ENCODE results near the gene SBNO2.

SBNO2 gene

DNA sequence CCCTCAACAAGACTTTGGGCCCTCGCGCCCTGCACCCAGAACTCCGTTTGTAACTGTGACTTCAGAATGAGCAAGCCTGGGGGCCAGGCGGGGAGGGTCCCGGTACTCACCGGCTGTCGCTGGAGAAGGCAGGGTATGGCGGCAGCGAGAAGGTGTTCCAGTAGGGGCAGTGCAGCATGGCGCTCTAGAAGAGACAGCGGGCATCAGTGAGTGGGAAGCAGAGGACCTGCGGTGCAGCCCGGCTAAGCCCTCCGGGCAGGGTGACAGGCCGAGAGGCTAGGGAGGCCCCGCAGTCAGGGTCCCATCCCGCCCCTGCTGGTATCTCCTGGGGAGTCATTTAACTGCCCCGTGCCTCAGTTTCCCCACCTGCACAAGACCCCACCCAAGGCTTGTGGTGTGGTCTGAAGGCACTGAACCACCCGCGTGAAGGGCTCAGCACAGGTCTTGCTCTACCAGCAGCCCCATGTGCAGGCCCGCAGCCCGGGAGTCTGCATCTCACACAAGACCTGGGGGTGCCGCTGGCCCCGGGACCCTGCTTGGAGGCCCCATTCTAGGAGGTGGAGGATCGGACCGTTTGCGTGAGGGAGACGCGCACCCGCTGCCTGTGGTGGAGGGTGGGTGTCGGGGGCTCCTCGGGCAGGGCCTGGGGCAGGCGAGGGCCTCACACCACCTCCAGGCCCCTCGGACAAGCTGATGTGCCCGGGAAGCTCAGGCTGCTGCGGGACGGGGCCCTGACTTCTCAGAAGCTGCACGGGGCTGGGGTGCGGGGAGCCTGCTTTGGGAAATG, 24.6 kb downstream of the SBNO2 start:
- H3K9ac ChIP-seq (ENCODE audit: low read length): no peak overlapping the region
- peaks cover 36% of the 10 kb centered on the region for H3K36me3 ChIP-seq (ENCODE audit: control insufficient read depth, insufficient read depth, low read length)
- H3K27ac ChIP-seq (ENCODE audit: low read depth, low read length): no peak overlapping the region
- no peak overlapping the region for H3K4me3 ChIP-seq (ENCODE audit: low read depth, low read length)
- no peaks in the 10 kb centered on the region for H3K27me3 ChIP-seq (ENCODE audit: control insufficient read depth, insufficient read depth, low read length)
- H3K4me1 ChIP-seq (ENCODE audit: control insufficient read depth, insufficient read depth, low read length): peaks cover 14% of the 10 kb centered on the region
- H3K9me3 ChIP-seq (ENCODE audit: control insufficient read depth, insufficient read depth, low read depth, low read length): no peaks in the 10 kb centered on the region

DNA sequence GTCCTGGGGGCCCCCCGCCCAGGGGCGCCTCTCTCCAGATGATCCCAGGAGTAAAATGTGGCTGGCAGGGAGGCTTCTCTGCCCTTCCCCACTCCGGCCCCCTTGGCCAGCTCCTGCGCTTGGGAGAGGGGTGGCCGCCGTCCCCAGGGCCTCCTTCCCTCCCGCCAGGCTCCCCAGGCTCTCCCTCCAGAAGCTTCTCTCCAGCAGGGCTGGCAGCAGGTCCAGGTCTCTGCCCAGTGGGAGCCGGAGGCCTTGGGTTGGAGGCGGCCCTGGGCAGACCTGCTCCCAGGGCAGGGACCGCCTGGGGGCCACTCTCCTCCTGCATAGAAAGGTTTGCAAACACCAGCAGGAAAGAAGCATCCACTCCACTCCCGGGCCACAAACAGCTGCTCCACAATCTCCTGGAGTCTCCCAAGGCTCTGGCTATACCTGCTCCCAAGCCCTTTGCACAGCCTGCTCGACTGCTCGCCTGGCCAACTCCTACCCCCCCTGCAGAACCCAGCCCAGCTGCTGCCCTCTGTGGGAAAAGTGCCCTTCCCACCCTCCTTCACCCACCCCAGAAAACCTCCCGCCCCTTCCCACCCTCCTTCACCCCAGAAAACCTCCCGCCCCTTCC, 26.0 kb downstream of the SBNO2 start:
- Histone ChIP-seq H3K9ac (ENCODE audit: low read length) (no peak overlapping the region), H3K4me1 (ENCODE audit: control insufficient read depth, insufficient read depth, low read length) (peaks cover 14% of the 10 kb centered on the region), H3K27me3 (ENCODE audit: control insufficient read depth, insufficient read depth, low read length) (no peaks in the 10 kb centered on the region), H3K4me3 (ENCODE audit: low read depth, low read length) (no peak overlapping the region), H3K36me3 (ENCODE audit: control insufficient read depth, insufficient read depth, low read length) (peaks cover 45% of the 10 kb centered on the region), H3K27ac (ENCODE audit: low read depth, low read length) (peak overlapping the region; percentile 41; the same call in 1 of the 2 replicates), H3K9me3 (ENCODE audit: control insufficient read depth, insufficient read depth, low read depth, low read length) (no peaks in the 10 kb centered on the region)

- H3K36me3 ChIP-seq (ENCODE audit: control insufficient read depth, insufficient read depth, low read length): peaks cover 41% of the 10 kb centered on the region
- H3K9ac ChIP-seq (ENCODE audit: low read length): no peak overlapping the region
- peaks cover 14% of the 10 kb centered on the region for H3K4me1 ChIP-seq (ENCODE audit: control insufficient read depth, insufficient read depth, low read length)
- H3K27me3 ChIP-seq (ENCODE audit: control insufficient read depth, insufficient read depth, low read length): no peaks in the 10 kb centered on the region
- H3K4me3 ChIP-seq (ENCODE audit: low read depth, low read length): no peak overlapping the region
- H3K9me3 ChIP-seq (ENCODE audit: control insufficient read depth, insufficient read depth, low read depth, low read length): no peaks in the 10 kb centered on the region
- H3K27ac ChIP-seq (ENCODE audit: low read depth, low read length): peak overlapping the region; percentile 41; the same call in 1 of the 2 replicates
These were observed 26.9 kb downstream of the SBNO2 start for GRCh38 chr19:1146858-1147780.

GRCh38 chr19:1146412-1146699, 27.7 kb downstream of the SBNO2 start:
- H3K9ac ChIP-seq (ENCODE audit: low read length): no peak overlapping the region
- no peak overlapping the region for H3K4me3 ChIP-seq (ENCODE audit: low read depth, low read length)
- H3K4me1 ChIP-seq (ENCODE audit: control insufficient read depth, insufficient read depth, low read length): peaks cover 14% of the 10 kb centered on the region
- no peaks in the 10 kb centered on the region for H3K9me3 ChIP-seq (ENCODE audit: control insufficient read depth, insufficient read depth, low read depth, low read length)
- H3K36me3 ChIP-seq (ENCODE audit: control insufficient read depth, insufficient read depth, low read length): peaks cover 37% of the 10 kb centered on the region
- H3K27me3 ChIP-seq (ENCODE audit: control insufficient read depth, insufficient read depth, low read length): no peaks in the 10 kb centered on the region
- H3K27ac ChIP-seq (ENCODE audit: low read depth, low read length): no peak overlapping the region

DNA sequence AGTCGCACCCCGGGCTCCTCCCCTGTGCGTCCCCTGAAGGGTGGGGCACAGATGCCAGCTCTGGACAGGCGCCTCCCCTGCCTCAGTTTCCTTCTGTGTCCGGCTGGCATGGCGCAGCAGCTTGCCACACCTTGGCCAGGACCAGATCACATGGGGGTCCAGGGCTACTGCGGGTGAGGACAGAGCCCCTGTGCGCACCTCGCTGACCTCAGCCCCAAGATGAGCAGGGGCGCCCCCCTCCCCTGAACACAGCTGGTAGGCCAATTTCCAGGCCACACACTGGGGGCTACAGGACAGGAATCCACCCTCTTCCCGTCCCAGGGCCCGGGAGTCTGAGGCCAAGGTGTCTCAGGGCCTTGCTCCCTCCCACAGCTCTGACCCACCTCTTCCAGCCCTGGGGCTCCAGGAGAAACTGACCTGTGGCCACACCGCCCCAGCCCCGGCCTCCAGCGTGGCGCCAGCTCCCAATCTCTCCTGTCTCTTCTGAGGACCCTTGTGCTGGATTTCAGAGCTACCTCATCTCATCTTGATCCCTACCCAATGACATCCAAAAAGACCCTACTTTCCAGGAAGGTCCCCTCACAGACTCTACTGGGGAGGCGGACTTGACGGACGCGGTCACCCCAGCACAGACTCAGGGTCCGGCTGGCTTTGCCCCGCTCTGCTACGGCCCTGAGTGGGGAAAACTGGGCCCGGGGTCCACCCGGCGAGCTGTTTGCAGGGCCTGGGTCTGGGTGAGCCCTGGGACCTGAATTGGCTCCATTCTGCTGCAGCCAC, 28.2 kb downstream of the SBNO2 start:
- no peak overlapping the region for H3K9ac ChIP-seq (ENCODE audit: low read length)
- no peaks in the 10 kb centered on the region for H3K9me3 ChIP-seq (ENCODE audit: control insufficient read depth, insufficient read depth, low read depth, low read length)
- H3K27ac ChIP-seq (ENCODE audit: low read depth, low read length): no peak overlapping the region
- peaks cover 35% of the 10 kb centered on the region for H3K36me3 ChIP-seq (ENCODE audit: control insufficient read depth, insufficient read depth, low read length)
- no peaks in the 10 kb centered on the region for H3K27me3 ChIP-seq (ENCODE audit: control insufficient read depth, insufficient read depth, low read length)
- no peak overlapping the region for H3K4me3 ChIP-seq (ENCODE audit: low read depth, low read length)
- peaks cover 14% of the 10 kb centered on the region for H3K4me1 ChIP-seq (ENCODE audit: control insufficient read depth, insufficient read depth, low read length)

- H3K9ac ChIP-seq (ENCODE audit: low read length): no peak overlapping the region
- H3K27ac ChIP-seq (ENCODE audit: low read depth, low read length): no peak overlapping the region
- H3K36me3 ChIP-seq (ENCODE audit: control insufficient read depth, insufficient read depth, low read length): peaks cover 35% of the 10 kb centered on the region
- no peaks in the 10 kb centered on the region for H3K9me3 ChIP-seq (ENCODE audit: control insufficient read depth, insufficient read depth, low read depth, low read length)
- H3K27me3 ChIP-seq (ENCODE audit: control insufficient read depth, insufficient read depth, low read length): no peaks in the 10 kb centered on the region
- peaks cover 14% of the 10 kb centered on the region for H3K4me1 ChIP-seq (ENCODE audit: control insufficient read depth, insufficient read depth, low read length)
- no peak overlapping the region for H3K4me3 ChIP-seq (ENCODE audit: low read depth, low read length)
These were observed 29.3 kb downstream of the SBNO2 start for GRCh38 chr19:1144741-1145140.

- Histone ChIP-seq H3K9me3 (ENCODE audit: control insufficient read depth, insufficient read depth, low read depth, low read length) (no peaks in the 10 kb centered on the region), H3K36me3 (ENCODE audit: control insufficient read depth, insufficient read depth, low read length) (peaks cover 30% of the 10 kb centered on the region), H3K4me3 (ENCODE audit: low read depth, low read length) (no peak overlapping the region), H3K9ac (ENCODE audit: low read length) (no peak overlapping the region), H3K27ac (ENCODE audit: low read depth, low read length) (no peak overlapping the region), H3K27me3 (ENCODE audit: control insufficient read depth, insufficient read depth, low read length) (no peaks in the 10 kb centered on the region), H3K4me1 (ENCODE audit: control insufficient read depth, insufficient read depth, low read length) (peaks cover 14% of the 10 kb centered on the region)
These were observed 30.2 kb downstream of the SBNO2 start for GRCh38 chr19:1143828-1144399.

DNA sequence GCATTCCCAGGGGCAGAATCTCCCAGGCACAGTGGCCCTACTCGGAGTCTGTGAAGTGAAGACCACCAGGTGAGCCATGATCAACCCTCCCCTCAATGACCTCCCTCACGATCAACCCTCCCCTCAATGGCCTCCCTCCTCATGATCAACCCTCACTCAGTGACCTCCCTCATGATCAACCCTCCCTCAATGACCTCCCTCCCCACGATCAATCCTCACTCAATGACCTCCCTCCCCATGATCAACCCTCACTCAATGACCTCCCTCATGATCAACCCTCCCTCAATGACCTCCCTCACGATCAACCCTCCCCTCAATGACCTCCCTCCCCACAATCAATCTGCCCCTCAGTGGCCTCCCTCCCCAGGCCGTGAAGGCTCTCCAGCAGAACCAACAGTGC, 32.1 kb downstream of the SBNO2 start:
- no peaks in the 10 kb centered on the region for H3K9me3 ChIP-seq (ENCODE audit: control insufficient read depth, insufficient read depth, low read depth, low read length)
- peaks cover 28% of the 10 kb centered on the region for H3K36me3 ChIP-seq (ENCODE audit: control insufficient read depth, insufficient read depth, low read length)
- no peak overlapping the region for H3K4me3 ChIP-seq (ENCODE audit: low read depth, low read length)
- peaks cover 5% of the 10 kb centered on the region; the same call in 1 of the 2 replicates for H3K4me1 ChIP-seq (ENCODE audit: control insufficient read depth, insufficient read depth, low read length)
- no peaks in the 10 kb centered on the region for H3K27me3 ChIP-seq (ENCODE audit: control insufficient read depth, insufficient read depth, low read length)
- H3K9ac ChIP-seq (ENCODE audit: low read length): no peak overlapping the region
- H3K27ac ChIP-seq (ENCODE audit: low read depth, low read length): no peak overlapping the region

GRCh38 chr19:1140272-1141027, 33.6 kb downstream of the SBNO2 start:
- no peak overlapping the region for H3K9ac ChIP-seq (ENCODE audit: low read length)
- H3K27me3 ChIP-seq (ENCODE audit: control insufficient read depth, insufficient read depth, low read length): no peaks in the 10 kb centered on the region
- peaks cover 27% of the 10 kb centered on the region for H3K36me3 ChIP-seq (ENCODE audit: control insufficient read depth, insufficient read depth, low read length)
- no peaks in the 10 kb centered on the region for H3K4me1 ChIP-seq (ENCODE audit: control insufficient read depth, insufficient read depth, low read length)
- no peak overlapping the region for H3K4me3 ChIP-seq (ENCODE audit: low read depth, low read length)
- no peak overlapping the region for H3K27ac ChIP-seq (ENCODE audit: low read depth, low read length)
- H3K9me3 ChIP-seq (ENCODE audit: control insufficient read depth, insufficient read depth, low read depth, low read length): no peaks in the 10 kb centered on the region

- Histone ChIP-seq H3K27me3 (ENCODE audit: control insufficient read depth, insufficient read depth, low read length) (no peaks in the 10 kb centered on the region), H3K36me3 (ENCODE audit: control insufficient read depth, insufficient read depth, low read length) (peaks cover 19% of the 10 kb centered on the region), H3K27ac (ENCODE audit: low read depth, low read length) (no peak overlapping the region), H3K4me1 (ENCODE audit: control insufficient read depth, insufficient read depth, low read length) (no peaks in the 10 kb centered on the region), H3K9me3 (ENCODE audit: control insufficient read depth, insufficient read depth, low read depth, low read length) (no peaks in the 10 kb centered on the region), H3K9ac (ENCODE audit: low read length) (no peak overlapping the region), H3K4me3 (ENCODE audit: low read depth, low read length) (no peak overlapping the region)
These were observed 34.9 kb downstream of the SBNO2 start for GRCh38 chr19:1139126-1139525.

All from HUES6 (cell line).